OCI-LY1 (cell line): ENCODE results near the gene SV2A.

Experiments
- EZH2 ChIP-seq: fragments of 200-600 bp; sonication (generic), shearing (Covaris generic); IDR thresholded peaks from 2 replicates; pipeline ENCODE4 v1.8.0; 2017; ENCODE audit warnings: borderline replicate concordance, mixed run types, mild to moderate bottlenecking, antibody characterized with exemption, low read length, moderate library complexity, mixed read lengths
- TF ChIP-seq, protein P1 (sequence below): fragments of 200-600 bp; sonication (generic), shearing (Covaris generic); IDR thresholded peaks from 2 replicates; pipeline ENCODE4 v1.5.1; 2017; ENCODE audit warnings: mild to moderate bottlenecking, antibody characterized with exemption, low read length, moderate library complexity, mixed read lengths

DNA sequence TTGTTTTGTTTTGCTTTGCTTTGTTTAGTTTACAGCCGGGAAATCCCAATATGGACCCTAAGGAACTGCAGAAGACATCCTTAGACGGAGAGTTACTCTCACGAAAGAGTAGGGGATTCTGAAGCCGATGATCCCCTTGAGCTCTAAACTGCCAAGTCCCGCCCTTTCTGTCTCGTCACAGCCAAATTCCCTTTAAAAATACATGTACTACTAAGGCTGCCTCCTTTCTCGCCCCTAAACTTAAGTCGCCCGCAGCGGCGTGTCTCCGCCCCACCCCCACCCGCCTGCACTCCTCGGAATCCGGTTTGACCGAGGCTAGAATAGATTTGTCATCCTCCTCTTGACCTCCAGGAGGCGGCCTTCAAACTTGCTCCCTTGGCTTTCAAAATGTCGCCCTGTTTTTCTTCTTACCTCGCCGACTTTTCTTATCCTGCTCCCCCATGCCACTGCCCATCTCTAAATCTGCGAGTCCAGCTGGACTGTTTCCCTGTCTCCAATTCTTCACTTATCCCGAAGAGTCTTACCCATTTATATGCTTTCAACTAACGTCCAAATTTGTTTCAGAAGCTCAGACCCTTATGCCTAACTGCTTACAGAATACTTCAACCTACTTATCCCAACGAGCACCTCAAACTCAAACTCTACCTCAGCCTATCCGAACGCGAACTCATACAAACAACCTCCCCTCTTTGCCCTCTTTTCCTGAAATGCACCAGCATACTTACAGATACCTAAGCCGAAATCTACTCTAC is 29.2 kb downstream of the SV2A start:
- TF ChIP-seq, protein P1, sequence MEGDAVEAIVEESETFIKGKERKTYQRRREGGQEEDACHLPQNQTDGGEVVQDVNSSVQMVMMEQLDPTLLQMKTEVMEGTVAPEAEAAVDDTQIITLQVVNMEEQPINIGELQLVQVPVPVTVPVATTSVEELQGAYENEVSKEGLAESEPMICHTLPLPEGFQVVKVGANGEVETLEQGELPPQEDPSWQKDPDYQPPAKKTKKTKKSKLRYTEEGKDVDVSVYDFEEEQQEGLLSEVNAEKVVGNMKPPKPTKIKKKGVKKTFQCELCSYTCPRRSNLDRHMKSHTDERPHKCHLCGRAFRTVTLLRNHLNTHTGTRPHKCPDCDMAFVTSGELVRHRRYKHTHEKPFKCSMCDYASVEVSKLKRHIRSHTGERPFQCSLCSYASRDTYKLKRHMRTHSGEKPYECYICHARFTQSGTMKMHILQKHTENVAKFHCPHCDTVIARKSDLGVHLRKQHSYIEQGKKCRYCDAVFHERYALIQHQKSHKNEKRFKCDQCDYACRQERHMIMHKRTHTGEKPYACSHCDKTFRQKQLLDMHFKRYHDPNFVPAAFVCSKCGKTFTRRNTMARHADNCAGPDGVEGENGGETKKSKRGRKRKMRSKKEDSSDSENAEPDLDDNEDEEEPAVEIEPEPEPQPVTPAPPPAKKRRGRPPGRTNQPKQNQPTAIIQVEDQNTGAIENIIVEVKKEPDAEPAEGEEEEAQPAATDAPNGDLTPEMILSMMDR, result peak; percentile 71
- TF ChIP-seq EZH2, result no peak
